Stimulated activated CD4-positive, alpha-beta T cell treated with anti-CD3 and anti-CD28 coated beads, Interleukin-4, amount 100 ng/mL, for 24 hours (primary cell): ENCODE measurements around the gene FOXO3B.
"Not testable (repeated sequence)": the region's sequence is repeated elsewhere in the genome, so short reads cannot be mapped to it uniquely, and the experiment has no call there.

ENCODE experiments used
- DNase-seq: peaks from one replicate; pipeline ENCODE4 v3.0.0-alpha.2; 2020

Gene FOXO3B

GRCh38 chr17:18644291-18644690 is 37.8 kb downstream of the FOXO3B start, which contains the start of gene TBC1D28:
Gene TBC1D28, minus strand, starts transcription at chr17:18644391. Its CDS starts 3,039 bp downstream, at chr17:18641352.
- DNase-seq: not testable (repeated sequence)

- DNase-seq: not testable (repeated sequence)
These were observed 39.0 kb downstream of the FOXO3B start for GRCh38 chr17:18643124-18643523.

GRCh38 chr17:18638357-18638756 is 43.8 kb downstream of the FOXO3B start:
- not testable (repeated sequence) for DNase-seq

GRCh38 chr17:18636237-18636636 is 45.9 kb downstream of the FOXO3B start:
- not testable (repeated sequence) for DNase-seq

- not testable (repeated sequence) for DNase-seq
These were observed 46.3 kb downstream of the FOXO3B start for GRCh38 chr17:18635773-18636172.

GRCh38 chr17:18634550-18635263 is 47.4 kb downstream of the FOXO3B start:
- not testable (repeated sequence) for DNase-seq
